ENCODE results near the gene PF4V1. TPM values are rescaled to one million over a fixed set of nuclear protein-coding genes. Genes with fewer than 3 reads are reported as not detected.
"Not testable (repeated sequence)": the region's sequence is repeated elsewhere in the genome, so short reads cannot be mapped to it uniquely, and the experiment has no call there.

PF4V1 gene
- total RNA-seq, 1 donor from 2014 or later = not detected

GRCh38 chr4:73897380-73898136, 44.5 kb downstream of the PF4V1 start:
- no peak for DNase-seq (ENCODE audit: low spot score)
- intact Hi-C loops (cut with DNase I) = no loop called here

DNA sequence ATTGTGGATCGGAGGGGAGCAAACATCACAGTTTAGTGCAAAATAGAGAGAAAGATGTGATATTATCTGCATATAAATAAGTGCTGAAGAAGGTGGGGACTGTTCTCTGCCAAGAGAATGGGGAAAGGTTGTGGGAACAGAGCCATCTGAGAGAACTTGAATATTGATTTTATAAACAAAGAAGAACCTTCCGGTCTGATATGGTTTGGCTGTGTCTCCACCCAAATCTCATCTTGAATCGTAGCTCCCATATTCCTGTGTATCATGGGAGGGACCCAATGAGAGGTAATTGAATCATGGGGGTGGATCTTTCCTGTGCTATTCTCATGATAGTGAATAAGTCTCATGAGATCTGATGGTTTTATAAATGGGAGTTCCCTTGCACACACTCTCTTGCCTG, 46.2 kb downstream of the PF4V1 start:
- DNase-seq (ENCODE audit: low spot score); intact Hi-C loops (cut with DNase I): not testable (repeated sequence)

- no peak for DNase-seq (ENCODE audit: low spot score)
- intact Hi-C loops (cut with DNase I) = no loop called here
Observed at GRCh38 chr4:73901031-73901430, 47.9 kb downstream of the PF4V1 start.

DNA sequence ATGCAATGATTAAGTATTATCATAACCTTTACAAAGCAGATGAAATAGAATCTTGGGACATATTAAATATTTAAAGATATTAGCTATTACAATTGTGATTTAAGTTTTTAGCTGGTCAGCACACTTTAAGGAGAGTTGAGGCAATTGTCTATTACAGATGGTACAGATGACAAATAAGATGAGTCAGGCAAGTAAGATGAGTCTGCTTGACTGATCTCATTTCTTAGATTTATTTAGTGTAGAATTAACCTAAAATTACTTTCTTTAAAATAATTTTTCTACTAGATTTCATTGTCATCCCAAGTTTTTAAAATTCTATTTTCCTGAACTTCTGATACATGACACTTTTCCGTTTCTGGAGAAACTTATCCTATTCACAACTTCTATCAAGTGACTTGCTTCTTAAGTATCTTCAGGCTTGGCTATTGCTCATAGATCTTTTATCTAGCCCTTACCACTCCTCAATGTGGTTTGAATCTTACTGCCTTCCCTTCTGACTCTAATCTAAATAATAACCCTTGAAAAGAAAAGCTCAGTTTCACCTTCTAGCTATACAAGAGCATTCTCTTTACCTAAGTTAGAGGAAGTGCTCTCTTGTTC, 49.0 kb downstream of the PF4V1 start:
- intact Hi-C loops (cut with DNase I) = no loop called here
- no peak for DNase-seq (ENCODE audit: low spot score)

DNA sequence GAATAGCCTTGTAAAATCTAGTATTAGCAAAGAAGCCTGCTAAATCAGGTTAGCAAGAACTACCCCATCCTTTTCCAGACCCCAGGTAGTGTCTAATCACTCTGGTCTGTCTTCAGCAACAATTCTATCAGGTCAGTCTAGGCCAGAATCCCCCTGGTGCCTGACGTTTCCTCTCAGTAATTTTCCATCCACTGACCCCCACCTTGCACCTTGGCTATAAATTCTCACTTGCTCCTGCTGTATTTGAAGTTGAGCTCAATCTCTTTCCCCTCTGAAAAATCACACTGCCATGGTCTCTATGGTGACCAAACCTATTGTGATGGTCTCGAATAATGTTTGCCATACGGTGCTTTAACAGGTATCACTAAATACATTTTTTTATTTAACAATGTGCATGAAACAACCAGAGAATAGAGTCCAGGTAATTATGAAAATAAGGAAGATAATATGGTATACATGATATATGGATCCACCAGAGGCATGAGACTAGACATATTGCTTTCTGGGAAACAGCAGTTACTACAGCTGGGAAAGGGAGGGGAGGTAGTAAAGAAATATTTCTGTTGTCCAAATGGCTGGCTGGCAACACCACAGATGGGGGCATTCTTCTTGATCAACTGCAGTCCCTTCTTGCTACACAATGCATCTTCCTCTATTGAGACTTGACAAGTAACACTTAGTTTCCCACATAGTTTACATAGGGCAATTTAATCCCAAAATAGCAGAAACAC, 49.9 kb downstream of the PF4V1 start:
- DNase-seq (ENCODE audit: low spot score) = no peak
- intact Hi-C loops (cut with DNase I) = no loop called here

Other genes with a start within 250 kb of the PF4V1 start
- not detected for gene RASSF6, start 232.9 kb upstream of the PF4V1 start, total RNA-seq
- gene CXCL8, start 112.7 kb upstream of the PF4V1 start, total RNA-seq = 1.2 TPM
- gene CXCL6, start 16.6 kb upstream of the PF4V1 start, total RNA-seq = 0.22 TPM
- 0.86 TPM for gene CXCL1, start 16.1 kb downstream of the PF4V1 start, total RNA-seq
- gene PF4, start 128.7 kb downstream of the PF4V1 start, total RNA-seq = 0.43 TPM
- 1.9 TPM for gene PPBP, start 134.9 kb downstream of the PF4V1 start, total RNA-seq
- 0.16 TPM for gene CXCL5, start 145.4 kb downstream of the PF4V1 start, total RNA-seq
- gene CXCL3, start 185.4 kb downstream of the PF4V1 start, total RNA-seq = 0.43 TPM
- gene CXCL2, start 245.9 kb downstream of the PF4V1 start, total RNA-seq = 4.1 TPM

All from cardiac septum (tissue), 1 donor.